Epidermal melanocyte (primary cell): ENCODE measurements around the gene CDC42BPA.

ENCODE experiments used
- DNase-seq: peaks from one replicate; pipeline ENCODE4 v3.0.0; 2011; ENCODE audit warnings: low spot score; ENCODE audit not compliant: insufficient read length

CDC42BPA gene

DNA sequence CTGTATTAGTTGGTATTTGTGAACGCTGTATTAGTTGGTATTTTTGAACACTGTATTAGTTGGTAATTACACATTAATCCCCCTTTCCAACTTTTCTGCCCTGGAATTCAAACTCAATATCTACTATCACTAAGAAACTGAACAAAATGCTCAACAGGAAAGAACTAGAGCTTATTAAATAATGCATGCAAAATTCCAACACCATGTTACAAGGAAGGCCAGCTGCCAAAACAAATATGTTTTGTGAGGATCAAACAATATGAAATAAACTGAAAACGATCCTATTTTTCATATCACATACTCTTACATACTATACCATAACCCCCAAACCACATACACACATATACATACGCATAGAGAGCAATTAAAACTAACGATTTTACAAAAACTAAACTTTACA lies 104.9 kb downstream of the CDC42BPA start:
- DNase-seq = no peak

DNA sequence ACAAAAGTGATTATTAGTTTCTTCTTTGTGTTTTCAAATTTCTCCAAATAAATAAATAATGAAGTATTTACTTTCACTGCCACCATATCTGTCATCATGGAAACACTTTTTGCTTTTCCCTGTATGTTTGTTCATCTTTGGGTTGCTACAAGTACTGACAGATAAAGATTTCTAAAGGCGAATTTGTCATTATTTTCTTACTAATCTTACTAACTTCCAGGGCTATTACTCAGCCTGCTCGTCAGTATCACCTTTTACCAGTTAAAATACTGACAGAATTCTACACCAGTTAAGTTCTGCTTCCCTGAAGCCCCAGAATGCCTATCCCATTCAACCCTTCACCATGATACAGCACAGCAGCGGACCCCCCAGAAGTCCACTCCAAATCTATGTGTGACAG lies 106.1 kb downstream of the CDC42BPA start:
- no peak for DNase-seq

DNA sequence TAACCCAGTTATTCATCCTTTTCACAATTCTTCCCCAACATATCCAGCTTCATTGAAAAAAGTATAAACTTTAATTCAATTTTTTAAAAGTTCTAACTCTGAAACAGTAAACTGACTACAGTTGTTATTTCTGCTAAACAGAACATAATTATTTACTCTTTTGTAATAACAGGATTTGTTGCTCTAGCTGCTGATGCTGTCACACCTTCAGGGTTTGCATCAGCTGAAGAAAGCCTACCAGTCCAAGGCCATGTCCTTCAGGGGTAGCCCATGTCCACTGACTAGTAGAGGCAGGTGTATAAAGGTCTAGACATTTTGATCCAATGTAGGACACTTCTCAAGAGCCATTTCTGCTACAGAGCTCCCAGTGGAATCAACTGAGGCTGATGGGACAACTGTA lies 107.7 kb downstream of the CDC42BPA start:
- no peak for DNase-seq

DNA sequence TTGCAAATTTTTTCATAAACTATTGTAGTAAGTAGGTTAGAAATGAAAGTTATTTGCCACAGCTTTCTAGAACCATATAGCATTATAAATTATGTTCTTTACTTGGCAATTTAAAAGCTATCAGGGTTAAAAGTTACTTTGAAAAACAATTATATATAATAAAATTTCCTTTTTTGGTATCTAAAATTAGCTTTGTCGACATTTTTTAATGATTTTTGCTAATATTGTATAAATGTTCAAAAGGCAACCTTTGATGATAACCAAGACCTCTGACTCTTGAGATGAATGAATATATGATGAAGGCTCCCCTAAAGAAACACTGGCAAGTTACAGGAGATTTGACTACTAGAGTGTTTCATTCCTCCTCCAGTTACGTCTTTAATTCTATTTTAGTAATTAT lies 121.2 kb downstream of the CDC42BPA start:
- no peak for DNase-seq

DNA sequence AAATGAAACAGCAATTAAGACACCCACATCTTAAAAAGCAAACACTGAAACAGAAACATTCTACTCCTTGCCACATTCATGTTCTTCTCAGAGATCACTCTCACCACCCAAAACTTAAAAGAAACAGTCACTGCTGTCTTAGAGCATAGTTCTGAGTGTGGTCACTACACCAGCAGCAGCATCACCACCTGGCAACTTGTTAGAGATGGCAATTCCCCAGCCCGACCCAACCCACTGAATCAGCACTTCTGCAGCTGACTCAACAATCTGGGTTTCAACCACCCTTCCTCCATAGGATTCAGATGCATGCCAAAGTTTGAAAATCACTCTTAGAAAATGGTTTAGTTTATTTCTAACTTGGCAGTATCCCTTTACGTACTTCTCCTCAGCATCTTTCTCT lies 126.1 kb downstream of the CDC42BPA start:
- no peak for DNase-seq

DNA sequence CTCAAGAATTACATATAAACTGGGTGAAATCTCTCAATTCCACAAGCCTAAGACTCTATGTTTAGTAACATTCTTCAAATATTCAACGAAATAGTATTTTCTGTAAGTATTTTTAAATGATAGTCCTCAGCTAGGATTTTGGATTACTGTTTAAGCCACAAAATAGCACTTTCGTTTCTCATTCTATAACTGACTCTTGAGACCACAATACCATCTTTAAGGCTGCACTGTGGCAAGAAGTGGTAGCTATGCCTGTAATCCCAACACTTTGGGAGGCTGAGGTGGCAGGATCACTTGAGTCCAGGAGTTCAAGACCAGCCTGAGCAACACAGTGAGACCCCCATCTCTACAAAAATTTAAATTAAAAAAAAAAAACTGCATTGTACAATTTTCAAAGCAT lies 126.7 kb downstream of the CDC42BPA start:
- DNase-seq = no peak

DNA sequence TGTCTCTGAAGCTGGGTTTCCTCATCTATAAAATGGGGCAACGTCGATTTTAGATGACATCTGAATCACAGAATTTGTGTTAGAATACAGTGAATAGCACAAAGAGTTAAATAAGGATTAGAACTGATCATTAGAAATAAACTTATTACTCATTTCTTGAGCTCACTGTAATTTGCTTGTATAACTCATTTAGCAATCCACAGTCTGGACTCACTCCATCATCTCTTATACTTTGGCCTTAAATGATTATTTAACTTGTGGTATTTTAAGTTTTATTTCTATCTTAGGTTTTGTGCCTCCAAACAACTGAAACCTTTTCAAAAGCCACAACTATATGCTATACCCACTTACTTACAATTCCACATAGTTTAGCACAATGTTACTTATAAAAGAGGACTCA lies 128.0 kb downstream of the CDC42BPA start:
- DNase-seq = no peak

DNA sequence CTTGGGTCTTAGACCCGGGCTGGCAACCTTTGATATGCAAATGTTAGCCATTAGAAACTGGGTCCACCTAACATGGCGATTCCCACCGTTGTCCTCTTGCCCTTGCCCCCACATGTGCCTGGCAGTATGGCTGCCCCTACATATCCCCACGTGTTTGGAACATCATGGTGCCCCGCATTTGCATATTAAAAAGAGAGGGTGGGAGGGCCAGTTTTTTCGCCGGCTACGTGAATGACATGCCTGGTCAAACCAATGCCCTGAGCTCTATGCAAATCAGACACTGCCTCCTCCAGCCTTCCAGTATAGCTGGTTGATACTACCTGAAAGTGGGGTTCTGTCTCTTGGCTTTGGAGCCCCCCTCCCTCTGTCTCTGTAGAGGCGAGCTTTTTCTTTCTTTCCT lies 133.0 kb downstream of the CDC42BPA start:
- no peak for DNase-seq

DNA sequence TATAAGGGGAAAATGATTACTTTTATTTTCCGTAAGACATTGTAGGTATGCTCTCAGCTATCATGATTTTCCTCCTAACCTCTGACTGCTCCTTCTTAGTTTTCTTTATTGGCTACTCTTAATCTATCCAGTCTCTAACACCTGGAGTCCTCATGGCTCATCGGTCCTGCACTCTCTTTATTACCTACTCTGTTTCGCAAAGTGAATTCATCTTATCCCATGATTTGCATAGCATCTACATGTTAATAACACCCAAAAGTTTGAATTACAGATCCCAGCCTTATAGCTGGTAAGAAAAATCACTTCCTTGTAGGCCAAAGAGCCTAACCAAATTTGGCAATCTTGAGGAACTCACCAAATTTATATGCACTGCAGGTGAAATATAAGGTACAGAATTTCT lies 136.3 kb downstream of the CDC42BPA start:
- DNase-seq = no peak

DNA sequence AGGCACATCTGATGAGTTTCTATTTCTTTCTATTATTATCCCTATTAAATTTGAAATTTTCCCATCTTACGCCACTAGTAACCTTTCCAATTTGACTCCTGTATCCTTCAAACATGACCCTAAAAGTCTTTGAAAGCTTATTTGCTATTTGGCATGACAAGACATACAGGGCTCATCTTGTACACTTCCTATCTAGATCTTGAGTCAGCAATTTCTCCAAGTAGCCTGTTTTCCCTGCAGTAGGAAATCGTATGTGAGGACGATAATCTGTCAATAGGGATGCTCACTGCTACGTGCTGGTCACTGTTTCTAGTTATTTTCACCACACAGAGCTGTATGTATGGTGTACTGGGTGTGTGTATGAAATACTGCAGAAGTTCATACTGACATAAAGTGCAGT lies 142.7 kb downstream of the CDC42BPA start:
- no peak for DNase-seq

DNA sequence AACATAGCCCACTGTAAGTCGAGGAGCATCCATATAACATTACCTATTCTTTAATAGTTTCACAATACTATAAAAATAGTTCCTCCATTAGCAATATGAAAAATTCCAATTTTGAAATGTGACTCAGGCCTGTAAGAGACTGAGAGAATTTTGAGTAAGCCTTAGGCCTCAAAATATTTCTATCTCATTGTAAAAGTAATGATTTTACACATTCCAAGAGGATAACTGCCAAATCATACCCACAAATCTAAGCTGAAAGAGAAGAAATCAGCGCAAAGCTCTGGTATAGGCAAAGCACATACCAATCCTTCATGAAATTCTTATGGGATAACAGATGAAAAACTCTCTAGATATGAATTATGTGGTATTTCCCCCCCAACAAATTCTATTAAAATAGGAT lies 144.1 kb downstream of the CDC42BPA start:
- no peak for DNase-seq

DNA sequence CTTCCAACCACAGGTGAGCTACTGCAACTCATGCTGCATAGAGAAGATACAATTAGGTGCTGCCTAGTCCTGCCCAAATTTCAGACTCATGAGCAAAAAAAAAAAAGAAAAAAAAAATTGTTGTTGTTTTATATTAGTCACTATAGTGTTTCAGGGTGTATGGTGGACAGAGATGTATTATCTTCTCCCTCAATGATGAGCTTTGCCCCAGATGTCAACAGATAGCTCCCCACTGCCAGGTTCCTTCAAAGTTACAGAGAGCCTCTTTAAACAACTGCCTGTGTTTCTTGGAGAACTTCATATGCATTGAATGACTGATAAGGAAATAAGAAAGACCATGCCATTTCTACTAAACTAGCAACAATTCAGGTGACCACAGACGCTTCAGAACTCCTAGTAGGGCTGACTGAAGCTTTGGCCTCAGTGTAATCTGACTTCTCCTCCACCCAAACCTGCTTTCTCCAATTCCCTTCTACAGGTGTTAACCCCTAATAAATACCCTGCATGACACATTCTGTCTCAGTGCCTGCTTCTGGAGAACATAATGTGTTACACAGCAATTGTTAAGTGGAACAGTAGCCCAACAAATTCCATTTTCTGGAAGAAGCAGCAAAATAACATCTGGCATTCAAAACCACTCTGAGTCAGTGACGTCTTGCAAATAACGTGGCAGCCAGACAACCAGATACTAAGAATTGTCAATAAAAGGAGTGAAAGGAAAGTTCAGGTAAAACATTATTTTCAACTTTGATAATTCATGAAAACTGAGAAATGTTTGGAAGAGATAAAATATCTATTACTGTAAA lies 147.7 kb downstream of the CDC42BPA start:
- no peak for DNase-seq

DNA sequence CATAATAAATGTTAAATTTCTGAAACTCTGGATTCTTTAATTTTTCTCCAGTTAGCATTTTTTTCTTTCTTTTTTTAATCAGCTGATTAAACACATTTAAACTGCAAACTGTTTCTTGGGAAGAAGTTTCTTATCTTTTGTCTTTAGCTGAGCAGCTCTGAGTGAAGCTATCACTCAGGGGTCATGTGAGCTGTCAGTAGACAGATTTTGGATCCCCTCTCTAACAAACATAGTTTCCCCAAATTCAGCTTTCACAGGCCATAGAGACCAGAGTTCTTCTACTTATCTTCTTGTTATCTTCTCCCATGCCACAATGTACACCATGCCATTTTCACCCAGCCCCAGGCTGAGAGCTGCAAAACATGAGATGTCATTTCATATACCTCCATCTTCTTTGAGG lies 148.9 kb downstream of the CDC42BPA start:
- no peak for DNase-seq

DNA sequence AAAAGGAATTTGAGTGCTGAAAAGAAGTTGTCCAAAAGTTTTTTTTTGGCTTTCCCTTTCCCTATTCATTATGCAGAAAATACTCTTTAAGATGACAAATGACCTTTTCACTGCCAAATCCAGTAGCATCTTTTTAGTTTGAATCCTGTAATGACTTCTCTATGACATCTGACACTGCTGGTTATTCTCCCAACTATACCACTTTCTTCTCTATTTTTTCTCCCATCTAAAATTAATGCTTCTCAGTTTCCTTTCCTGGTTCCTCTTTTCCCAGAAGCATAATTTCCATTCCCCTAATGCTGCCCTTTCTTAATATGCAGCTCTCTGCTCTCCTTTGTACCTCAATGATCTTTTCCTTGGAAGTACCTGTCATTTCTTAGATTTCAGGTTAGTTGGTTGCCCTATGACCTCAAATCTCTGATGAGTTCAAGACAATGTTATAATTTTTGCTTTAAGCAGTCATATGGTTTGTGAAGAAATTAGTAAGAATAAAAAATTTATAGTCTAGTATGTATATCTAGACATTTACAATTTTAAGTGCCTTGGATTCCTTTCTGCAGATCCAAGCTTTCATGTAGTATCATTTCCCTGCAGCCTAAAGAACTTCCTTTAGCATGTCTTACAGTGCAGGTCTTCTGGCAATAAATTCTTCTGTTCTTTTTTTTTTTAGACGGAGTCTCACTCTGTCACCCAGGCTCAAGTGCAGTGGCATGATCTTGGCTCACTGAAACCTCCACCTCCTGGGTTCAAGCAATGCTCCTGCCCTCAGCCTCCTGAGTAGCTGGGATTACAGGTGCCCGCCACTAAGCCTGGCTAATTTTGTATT lies 150.8 kb downstream of the CDC42BPA start:
- DNase-seq = no peak

DNA sequence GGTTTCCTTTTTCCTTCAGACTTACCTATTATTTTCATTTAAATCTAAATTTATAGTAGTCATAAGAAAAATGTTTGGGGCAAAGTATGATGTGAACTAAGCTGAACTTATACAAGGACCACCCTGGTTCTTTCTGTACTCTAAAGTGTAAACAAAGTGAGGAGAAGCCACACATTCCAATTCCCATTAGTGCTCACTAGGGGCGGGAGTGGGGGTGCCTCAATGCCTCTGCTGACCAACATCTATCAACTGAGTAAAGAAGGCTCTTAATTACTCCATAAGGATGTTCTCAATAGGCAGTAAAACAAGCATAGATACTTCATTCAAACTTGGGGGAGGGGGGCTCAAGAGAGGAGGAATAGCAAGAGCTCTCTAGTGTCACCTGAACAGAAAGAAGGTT lies 151.7 kb downstream of the CDC42BPA start:
- DNase-seq = no peak

DNA sequence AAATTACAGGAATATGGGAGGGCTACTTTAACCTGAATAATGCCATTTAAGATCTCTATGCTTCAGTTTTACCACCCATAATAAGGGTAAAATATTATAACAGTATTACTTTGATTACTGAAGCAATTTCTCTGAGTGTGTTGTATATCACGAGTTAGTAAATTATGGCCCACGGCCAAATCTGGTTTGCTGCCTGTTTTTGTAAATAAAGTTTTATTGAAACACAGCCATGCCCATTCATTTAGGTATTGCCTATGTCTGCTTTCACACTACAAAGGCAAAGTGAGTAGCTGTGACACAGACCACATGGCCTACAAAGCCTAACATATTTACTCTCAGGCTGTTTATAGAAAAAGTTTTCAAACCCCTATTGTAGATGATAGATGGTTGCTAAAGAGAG lies 156.8 kb downstream of the CDC42BPA start:
- DNase-seq = no peak

DNA sequence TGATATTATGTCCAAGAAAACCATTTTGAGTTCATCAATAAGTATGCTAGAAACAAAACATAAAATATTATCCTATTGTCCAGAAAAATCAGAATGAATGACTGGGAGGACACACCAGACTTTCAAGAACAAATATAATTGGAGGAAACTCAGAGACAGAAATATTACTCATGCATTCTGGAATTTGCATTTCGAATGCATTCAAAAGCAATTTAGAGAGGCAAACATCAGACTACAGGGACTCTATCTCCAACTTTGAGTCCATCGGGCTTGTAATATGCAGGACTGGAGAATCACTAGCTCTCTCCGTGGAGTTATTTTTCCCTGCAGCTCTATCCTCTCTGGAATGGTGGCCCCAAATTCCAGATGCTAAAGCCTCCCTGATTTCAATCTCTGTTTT lies 161.8 kb downstream of the CDC42BPA start:
- no peak for DNase-seq

DNA sequence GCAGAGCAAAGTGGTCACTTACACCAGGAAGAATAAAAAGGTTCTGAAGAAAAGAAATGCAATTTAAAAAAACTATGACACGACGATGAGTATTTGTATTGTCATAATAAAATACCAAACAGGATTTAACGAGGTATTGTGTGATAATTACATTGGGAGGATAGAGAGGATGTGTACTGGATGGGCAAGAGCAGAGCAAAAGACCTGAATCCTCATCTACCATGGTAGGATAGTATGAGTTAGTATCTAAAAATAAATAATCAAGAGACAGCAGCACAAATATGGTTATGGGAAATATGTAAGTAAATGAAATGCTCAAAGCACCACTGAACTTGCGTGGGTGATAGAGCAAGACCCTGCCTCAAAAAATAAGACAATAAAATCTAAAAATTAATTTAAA lies 162.6 kb downstream of the CDC42BPA start:
- DNase-seq = no peak

DNA sequence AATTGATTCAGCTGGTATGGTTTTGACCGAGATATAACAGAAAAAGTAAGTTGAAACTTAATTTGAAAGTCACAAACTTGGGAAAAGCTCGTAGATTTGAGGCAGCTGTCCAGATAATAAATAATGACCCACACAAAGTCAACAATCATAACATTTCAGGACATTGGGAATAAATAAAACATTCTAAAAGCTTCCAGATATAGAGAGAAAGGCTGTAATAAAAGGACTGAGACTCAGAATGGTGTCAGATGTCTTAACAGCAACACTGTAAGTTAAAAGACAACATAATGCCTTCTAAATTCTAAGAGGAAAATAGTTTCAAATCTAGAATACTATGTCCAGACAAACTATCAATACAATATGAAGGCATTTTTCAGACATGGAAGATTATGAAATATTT lies 163.3 kb downstream of the CDC42BPA start:
- no peak for DNase-seq

DNA sequence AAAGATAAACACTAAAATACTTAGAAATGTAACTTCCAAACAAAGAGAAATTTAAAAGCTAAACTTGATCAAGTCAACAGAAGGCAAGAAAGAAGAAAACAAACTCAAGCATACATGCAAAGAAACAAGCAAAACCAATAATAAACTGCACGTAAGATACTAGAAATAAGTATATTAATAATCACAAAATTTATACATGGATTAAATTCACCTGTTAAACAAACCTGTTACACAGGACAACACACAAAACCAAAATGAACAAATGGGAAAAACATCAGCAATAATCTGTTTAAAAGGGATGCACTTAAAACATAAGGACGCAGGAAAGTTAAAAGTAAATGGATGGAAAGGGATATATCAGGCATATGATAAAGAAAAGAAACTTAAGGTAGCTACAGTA lies 165.8 kb downstream of the CDC42BPA start:
- no peak for DNase-seq

DNA sequence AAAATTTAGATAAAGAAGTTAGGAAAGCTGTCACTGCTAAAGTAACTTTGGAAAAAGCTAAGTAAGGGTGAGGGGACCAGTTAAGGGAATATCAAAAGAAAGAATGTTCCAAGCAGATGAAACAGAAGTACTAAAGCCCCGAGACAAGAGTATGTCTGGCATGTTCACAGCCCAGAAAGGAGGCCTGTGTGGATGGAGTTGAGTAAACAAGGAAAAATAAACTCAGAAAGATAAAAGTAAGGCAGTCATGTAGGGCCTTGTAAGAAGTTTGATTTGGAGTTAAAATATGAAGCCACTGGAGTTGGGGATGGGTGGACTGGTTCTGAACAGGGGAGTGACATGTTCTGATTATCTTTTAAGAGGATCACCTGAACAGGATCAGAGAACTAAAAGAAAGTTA lies 177.9 kb downstream of the CDC42BPA start:
- no peak for DNase-seq

DNA sequence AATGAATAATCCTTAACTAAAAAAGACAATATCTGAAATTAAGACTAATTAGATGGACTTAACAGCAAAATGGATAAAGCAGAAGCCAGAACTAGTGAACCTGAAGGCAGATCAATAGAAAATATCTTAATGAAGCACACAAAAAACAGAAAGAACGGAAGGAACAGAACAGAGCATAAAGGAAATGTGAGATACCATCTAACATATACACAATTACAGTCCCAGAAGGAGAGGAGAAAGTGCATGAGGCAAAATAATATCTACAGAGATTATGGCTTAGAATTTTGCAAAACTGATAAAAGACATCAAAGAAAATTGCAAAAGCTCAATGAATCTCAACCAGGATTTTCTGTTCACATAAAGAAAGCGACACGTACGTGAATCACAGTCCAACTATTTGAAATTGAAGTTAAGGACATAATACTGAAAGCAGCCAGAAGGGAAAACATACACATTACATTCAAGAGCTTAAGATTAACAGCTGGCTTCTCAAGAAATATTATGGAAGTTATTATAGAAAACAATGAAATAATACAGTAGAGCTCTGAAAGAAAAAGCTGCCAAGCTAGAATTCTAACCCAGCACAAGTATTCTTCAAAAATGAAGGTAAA lies 182.0 kb downstream of the CDC42BPA start:
- no peak for DNase-seq
